ENCODE measurements around the gene TACC3.

TACC3 gene

DNA sequence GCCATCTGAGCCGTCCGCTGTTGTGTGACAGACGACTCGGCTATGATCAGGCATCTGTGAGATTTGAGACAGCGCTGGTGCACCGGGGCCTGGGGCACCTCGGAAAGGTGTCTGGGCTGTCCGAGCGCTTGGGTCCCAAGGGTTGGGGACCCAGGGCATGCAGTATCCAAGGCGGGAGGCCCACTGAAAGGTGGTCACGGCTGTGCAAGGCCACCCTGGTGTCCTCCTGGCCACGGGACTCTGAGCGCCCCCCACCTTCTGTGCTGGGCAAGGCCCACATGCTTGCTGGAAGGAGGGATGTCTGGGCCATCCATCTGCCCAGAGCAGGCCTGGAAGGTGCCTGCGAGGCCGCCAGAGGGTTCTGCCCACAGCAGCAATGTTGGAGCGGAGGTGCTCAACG lies 19.9 kb downstream of the TACC3 start:
- H3K36me3 Mint-ChIP-seq (ENCODE audit: low read depth) = peaks cover 50% of the 10 kb centered on the region
- H3K4me1 Mint-ChIP-seq (ENCODE audit: low read depth) = peaks cover 5% of the 10 kb centered on the region
- no peak overlapping the region for H3K4me3 Mint-ChIP-seq
- H3K27me3 Mint-ChIP-seq (ENCODE audit: low read depth) = no peaks in the 10 kb centered on the region
- H3K9me3 Mint-ChIP-seq = peaks cover 7% of the 10 kb centered on the region
- H3K27ac Mint-ChIP-seq = no peak overlapping the region

DNA sequence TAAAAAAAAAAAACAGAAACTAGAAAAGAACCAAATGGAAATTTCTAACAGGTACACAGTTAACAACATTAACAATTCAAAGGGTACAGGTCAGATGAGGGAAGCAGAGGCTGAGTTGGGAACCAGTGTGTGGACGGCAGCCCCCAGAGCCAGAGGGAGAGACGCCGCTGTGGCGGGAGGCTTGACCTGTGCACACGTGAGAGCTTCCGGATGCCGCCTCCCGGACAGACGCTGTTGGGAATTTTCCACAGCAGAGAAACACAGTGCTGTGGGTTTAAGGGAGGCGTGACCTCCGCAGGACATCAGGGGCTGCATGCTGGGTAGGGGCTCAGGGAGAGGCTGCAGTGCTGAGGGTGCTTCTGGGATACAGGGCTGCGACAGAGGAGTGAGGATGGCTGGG lies 22.2 kb downstream of the TACC3 start:
- peaks cover 4% of the 10 kb centered on the region for H3K9me3 Mint-ChIP-seq
- peaks cover 30% of the 10 kb centered on the region for H3K36me3 Mint-ChIP-seq (ENCODE audit: low read depth)
- no peak overlapping the region for H3K27ac Mint-ChIP-seq

DNA sequence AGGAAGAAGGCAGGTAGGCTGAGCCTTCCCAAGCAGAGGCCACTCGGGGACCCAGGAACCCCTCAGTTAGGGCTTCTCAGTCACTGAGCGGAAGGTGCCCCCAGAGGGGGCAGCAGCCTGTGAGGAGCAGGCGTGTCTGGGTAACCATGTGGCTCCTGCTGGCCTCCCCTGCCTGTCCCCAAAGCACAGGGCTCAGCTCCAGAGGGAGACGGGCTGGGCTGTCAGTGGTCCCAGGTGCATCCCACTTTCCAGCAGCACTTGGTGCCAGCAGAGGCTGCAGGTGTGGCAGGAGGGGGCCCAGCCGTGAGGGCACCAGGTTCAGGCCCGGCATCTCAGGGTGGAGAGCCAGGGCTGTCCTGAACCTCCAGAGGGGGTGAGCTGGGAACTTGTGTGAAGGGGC lies 22.7 kb downstream of the TACC3 start:
- H3K4me3 Mint-ChIP-seq = no peak overlapping the region
- H3K9me3 Mint-ChIP-seq = no peaks in the 10 kb centered on the region
- H3K27ac Mint-ChIP-seq = no peak overlapping the region
- H3K36me3 Mint-ChIP-seq (ENCODE audit: low read depth) = peaks cover 25% of the 10 kb centered on the region
- H3K4me1 Mint-ChIP-seq (ENCODE audit: low read depth) = peaks cover 2% of the 10 kb centered on the region
- no peaks in the 10 kb centered on the region for H3K27me3 Mint-ChIP-seq (ENCODE audit: low read depth)

More for the DNA sequence above, 22.2 kb downstream of the TACC3 start:
- Mint-ChIP-seq H3K4me1 (ENCODE audit: low read depth) (peaks cover 4% of the 10 kb centered on the region), H3K27me3 (ENCODE audit: low read depth) (no peaks in the 10 kb centered on the region), H3K4me3 (no peak overlapping the region)

DNA sequence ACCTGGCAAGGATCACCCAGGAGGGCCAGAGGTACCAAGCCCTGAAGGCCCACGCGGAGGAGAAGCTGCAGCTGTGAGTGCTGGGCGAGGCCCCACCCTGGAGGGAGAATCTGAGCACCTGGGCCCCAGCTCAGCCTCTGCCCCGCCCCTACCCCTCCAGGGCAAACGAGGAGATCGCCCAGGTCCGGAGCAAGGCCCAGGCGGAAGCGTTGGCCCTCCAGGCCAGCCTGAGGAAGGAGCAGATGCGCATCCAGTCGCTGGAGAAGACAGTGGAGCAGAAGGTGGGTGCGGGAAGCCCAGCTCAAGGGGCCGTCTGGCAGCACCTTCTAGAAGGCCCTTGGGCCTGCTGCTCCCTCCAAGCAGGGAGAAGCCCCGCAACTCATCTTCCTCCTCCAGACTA lies 23.2 kb downstream of the TACC3 start:
- no peak overlapping the region for H3K27ac Mint-ChIP-seq
- no peak overlapping the region for H3K4me3 Mint-ChIP-seq
- H3K9me3 Mint-ChIP-seq = no peaks in the 10 kb centered on the region
- peaks cover 2% of the 10 kb centered on the region for H3K4me1 Mint-ChIP-seq (ENCODE audit: low read depth)
- no peaks in the 10 kb centered on the region for H3K27me3 Mint-ChIP-seq (ENCODE audit: low read depth)
- H3K36me3 Mint-ChIP-seq (ENCODE audit: low read depth) = peaks cover 23% of the 10 kb centered on the region

DNA sequence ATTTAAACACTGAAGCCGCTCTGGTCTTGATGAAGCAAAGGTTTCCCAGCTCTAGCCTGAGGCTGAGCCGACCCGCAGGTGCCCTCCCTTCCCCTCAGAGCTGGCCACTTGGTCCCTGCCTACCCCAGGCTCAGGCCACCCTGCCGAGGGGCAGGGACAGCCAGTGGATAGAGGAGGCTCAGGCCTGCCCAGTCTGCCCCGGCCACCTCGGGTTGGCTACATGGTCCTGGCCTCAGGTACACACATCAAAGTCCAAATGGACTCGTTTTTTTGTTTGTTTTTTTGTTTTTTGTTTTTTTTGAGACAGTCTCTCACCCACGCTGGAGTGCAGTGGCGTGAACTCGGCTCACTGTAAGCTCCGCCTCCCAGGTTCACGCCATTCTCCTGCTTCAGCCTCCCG lies 23.8 kb downstream of the TACC3 start:
- Mint-ChIP-seq H3K27ac (no peak overlapping the region), H3K36me3 (ENCODE audit: low read depth) (peaks cover 23% of the 10 kb centered on the region), H3K4me1 (ENCODE audit: low read depth) (peaks cover 2% of the 10 kb centered on the region), H3K27me3 (ENCODE audit: low read depth) (no peaks in the 10 kb centered on the region), H3K4me3 (no peak overlapping the region), H3K9me3 (no peaks in the 10 kb centered on the region)

DNA sequence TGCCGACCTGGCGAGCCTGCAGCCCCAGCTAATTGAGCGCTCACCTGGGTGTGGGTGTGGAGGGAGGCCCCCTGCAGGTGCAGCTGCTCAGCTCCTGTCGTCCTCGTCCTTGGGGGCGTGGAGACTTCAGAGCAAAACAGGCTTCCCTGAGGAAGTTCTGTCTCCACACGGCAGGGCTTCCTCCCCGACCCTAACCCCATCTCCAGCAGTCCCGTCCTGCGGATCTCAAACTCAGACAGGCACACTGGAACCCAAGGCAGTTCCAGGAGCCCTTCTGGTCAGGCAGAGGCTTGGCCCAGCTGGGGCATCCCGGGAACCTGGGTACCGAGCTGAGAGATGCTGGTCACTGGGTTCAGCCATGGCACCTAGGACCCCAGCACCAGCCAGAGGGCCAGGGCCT lies 24.4 kb downstream of the TACC3 start:
- Mint-ChIP-seq H3K9me3 (no peaks in the 10 kb centered on the region), H3K36me3 (ENCODE audit: low read depth) (peaks cover 21% of the 10 kb centered on the region), H3K27ac (no peak overlapping the region), H3K4me3 (no peak overlapping the region), H3K4me1 (ENCODE audit: low read depth) (peaks cover 4% of the 10 kb centered on the region), H3K27me3 (ENCODE audit: low read depth) (no peaks in the 10 kb centered on the region)

DNA sequence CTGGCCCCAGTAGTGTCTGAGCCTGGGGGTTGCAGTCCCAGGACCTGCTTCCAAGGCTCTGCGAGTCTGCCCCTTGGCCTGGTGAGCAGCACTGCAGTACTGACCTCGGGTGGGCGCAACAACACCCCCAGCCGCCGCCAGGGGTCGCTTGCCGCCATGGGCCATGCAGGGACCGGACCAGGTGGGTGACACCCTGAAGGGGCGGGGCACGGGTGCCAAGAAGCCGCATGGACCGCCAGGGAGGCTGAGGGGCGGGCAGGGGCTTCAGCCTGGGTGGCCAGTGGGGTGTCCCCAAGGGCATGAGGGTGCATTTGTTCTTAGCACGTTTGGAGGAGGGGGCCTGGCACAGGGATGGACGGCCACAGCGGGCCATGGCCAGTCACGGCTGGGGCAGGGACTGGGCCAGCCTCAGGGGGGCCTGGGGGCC lies 25.0 kb downstream of the TACC3 start:
- Mint-ChIP-seq H3K9me3 (no peaks in the 10 kb centered on the region), H3K36me3 (ENCODE audit: low read depth) (peaks cover 18% of the 10 kb centered on the region), H3K4me1 (ENCODE audit: low read depth) (peaks cover 6% of the 10 kb centered on the region), H3K27me3 (ENCODE audit: low read depth) (no peaks in the 10 kb centered on the region), H3K4me3 (no peak overlapping the region), H3K27ac (no peak overlapping the region)

DNA sequence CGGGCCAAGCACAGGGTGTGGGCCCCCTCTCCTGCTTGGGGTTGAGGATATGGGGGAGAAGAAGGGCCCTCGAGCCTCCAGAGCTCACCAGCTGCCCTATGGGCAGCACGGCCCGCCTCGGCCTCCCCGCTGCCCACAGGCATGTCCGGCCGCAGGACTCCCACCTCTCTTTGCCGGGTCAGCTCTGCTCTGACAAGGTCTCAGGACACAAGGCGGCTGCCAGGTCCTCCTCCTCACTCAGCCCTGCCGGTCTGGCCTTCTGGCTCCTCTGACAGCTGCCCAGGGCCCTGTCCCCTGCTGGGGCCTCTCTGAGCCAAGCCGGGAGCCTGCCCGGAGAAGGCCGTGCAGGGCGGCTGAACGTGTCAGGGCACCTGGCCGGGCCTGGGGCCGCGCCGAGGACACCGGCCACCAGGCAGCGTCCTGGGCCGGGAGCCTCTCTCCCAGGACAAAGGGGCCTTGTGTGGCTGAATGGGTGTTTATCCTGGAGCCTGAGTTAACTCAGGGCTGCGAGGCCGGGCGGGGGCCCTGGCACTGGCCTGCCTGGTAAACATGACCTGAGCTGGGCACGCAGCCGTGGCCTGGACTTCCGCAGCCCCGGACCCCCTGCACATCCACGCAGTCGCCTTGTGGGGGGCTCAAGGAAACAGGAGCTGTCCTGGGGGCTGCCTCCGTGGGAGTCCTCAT lies 25.7 kb downstream of the TACC3 start:
- H3K36me3 Mint-ChIP-seq (ENCODE audit: low read depth) = peaks cover 12% of the 10 kb centered on the region
- H3K27ac Mint-ChIP-seq = no peak overlapping the region
- H3K4me3 Mint-ChIP-seq = no peak overlapping the region
- no peaks in the 10 kb centered on the region for H3K9me3 Mint-ChIP-seq
- H3K4me1 Mint-ChIP-seq (ENCODE audit: low read depth) = peaks cover 4% of the 10 kb centered on the region
- H3K27me3 Mint-ChIP-seq (ENCODE audit: low read depth) = no peaks in the 10 kb centered on the region

DNA sequence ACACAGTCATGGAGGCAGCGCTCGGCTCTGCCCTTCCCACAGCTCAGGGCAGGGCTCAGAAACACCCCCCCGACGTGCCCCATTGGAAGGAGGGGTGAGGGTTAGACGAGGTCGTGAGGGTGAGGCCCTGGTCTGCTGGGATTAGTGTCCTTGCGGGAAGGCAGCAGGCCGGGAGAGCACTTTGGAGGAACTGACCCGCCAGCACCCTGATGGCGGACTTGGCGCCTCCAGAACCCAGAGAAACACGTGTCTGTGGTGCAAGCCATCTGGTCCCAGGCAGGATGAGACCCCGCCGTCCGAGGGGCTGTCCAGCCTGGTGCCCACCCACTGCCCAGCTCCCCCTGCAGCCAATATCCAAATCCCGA lies 26.3 kb downstream of the TACC3 start:
- peaks cover 4% of the 10 kb centered on the region for H3K4me1 Mint-ChIP-seq (ENCODE audit: low read depth)
- no peaks in the 10 kb centered on the region for H3K9me3 Mint-ChIP-seq
- H3K27ac Mint-ChIP-seq = no peak overlapping the region
- H3K36me3 Mint-ChIP-seq (ENCODE audit: low read depth) = peaks cover 8% of the 10 kb centered on the region
- H3K4me3 Mint-ChIP-seq = no peak overlapping the region
- no peaks in the 10 kb centered on the region for H3K27me3 Mint-ChIP-seq (ENCODE audit: low read depth)

DNA sequence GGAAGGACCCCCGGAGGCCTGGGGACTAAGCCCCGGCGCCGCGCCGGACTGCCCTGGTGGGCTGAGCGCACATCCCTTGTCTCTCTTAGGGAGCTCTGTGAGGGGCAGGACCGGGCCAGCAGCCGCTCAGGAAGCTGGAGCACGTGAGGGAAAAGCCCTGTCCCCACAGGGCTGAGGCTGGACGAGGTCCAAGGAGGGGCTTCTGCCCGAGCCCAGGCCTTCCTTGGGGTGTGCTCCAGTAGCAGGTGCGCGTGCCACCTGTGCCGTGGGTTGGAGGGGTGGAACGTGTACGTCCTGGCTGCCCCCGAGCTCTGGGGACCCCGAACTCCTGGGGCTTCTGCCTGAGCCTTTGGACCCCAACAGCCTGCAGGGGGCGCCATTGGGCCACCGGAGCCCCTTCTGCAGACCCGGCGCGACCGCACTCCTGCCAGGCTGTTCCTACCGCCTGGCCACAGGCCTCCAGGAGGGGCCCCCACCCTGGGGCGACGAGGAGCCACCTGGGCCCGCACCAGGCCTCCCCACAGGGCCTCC lies 27.2 kb downstream of the TACC3 start:
- no peaks in the 10 kb centered on the region for H3K27me3 Mint-ChIP-seq (ENCODE audit: low read depth)
- no peak overlapping the region for H3K27ac Mint-ChIP-seq
- H3K4me1 Mint-ChIP-seq (ENCODE audit: low read depth) = peaks cover 4% of the 10 kb centered on the region
- H3K4me3 Mint-ChIP-seq = no peak overlapping the region
- peaks cover 6% of the 10 kb centered on the region for H3K36me3 Mint-ChIP-seq (ENCODE audit: low read depth)
- no peaks in the 10 kb centered on the region for H3K9me3 Mint-ChIP-seq

DNA sequence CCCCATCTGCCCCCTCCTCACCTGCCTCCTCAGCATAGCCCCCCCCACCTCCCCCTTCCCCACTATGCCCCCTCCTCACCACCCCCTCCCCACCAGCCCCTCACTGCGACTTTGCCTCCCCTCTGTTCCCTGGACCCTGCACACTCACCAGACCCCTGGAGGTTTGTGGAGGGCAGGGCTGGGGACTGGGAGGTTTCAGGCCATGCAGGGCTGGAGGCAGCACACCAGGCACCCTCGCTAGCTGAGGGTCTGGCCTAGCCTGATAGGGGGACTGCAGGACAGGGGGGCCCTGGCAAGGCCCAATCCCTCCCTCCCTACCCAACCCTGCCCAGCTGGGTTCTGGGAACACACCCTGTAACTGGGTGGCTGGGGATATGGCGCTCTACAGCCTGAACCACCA lies 28.0 kb downstream of the TACC3 start:
- Mint-ChIP-seq H3K4me3 (no peak overlapping the region), H3K9me3 (no peaks in the 10 kb centered on the region)

DNA sequence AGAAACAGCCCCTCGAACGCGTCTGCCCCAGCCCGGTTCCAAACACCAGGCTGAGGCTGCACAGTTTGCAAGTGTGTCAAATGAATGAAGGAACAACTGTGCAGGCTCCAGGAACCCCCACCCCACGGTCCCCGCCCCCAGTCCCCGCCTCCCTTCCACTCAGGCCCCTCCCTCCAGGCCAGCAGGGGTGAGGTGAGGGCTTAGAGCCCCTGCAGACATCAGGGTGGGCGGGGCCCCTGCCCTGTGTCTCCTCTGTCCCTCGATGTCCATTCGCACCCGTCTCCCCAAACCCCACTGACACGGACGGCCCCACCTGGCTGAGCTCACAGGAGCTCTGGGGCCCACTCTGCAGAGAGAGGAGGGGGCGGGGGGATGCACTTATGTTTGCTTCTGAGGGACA lies 28.5 kb downstream of the TACC3 start:
- no peaks in the 10 kb centered on the region for H3K27me3 Mint-ChIP-seq (ENCODE audit: low read depth)
- peaks cover 4% of the 10 kb centered on the region for H3K4me1 Mint-ChIP-seq (ENCODE audit: low read depth)
- no peaks in the 10 kb centered on the region for H3K9me3 Mint-ChIP-seq
- H3K4me3 Mint-ChIP-seq = no peak overlapping the region
- H3K27ac Mint-ChIP-seq = no peak overlapping the region
- no peaks in the 10 kb centered on the region for H3K36me3 Mint-ChIP-seq (ENCODE audit: low read depth)

More for the DNA sequence above, 28.0 kb downstream of the TACC3 start:
- Mint-ChIP-seq H3K36me3 (ENCODE audit: low read depth) (peaks cover 2% of the 10 kb centered on the region), H3K27ac (no peak overlapping the region), H3K27me3 (ENCODE audit: low read depth) (no peaks in the 10 kb centered on the region), H3K4me1 (ENCODE audit: low read depth) (peaks cover 4% of the 10 kb centered on the region)

DNA sequence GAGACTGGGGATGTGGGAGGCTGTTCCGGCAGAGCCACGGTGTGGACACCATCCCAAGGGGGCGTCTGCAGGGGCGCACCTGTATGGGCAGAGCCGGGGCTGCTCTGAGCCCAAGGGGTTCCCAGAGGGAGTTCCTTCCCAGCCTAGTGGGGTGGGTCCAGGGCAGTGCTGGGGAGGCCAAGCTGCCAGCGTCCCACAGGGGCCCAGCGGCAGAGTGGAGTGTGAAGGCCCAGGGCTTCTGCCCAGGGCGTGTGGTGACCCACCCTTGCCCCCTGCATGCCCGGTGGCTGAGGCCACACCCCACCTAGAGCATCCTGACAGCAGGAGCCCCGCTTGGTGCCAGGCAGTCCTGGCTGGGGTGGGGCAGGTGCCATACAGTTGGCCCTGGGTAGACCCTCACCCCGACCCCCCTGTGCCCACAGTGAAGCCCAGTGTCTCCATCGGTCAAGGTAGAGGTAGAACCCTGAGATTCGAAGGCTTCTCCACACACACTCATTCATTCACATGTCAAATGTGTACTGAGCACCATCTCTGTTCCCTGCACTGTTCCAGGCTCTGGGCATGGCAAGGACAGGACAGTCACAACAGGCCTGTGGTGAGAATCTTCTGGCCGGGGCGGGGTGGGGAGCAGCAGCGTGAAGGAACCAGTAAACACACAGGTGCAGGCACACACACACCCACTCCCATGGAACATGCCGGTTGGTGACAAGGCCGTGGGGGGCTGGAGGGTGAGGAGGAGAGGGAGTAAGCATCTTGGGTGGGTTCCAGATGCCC lies 29.2 kb downstream of the TACC3 start:
- Mint-ChIP-seq H3K9me3 (no peaks in the 10 kb centered on the region), H3K4me1 (ENCODE audit: low read depth) (peaks cover 4% of the 10 kb centered on the region), H3K4me3 (no peak overlapping the region), H3K27me3 (ENCODE audit: low read depth) (no peaks in the 10 kb centered on the region), H3K27ac (peak overlapping the region; percentile 19), H3K36me3 (ENCODE audit: low read depth) (no peaks in the 10 kb centered on the region)

DNA sequence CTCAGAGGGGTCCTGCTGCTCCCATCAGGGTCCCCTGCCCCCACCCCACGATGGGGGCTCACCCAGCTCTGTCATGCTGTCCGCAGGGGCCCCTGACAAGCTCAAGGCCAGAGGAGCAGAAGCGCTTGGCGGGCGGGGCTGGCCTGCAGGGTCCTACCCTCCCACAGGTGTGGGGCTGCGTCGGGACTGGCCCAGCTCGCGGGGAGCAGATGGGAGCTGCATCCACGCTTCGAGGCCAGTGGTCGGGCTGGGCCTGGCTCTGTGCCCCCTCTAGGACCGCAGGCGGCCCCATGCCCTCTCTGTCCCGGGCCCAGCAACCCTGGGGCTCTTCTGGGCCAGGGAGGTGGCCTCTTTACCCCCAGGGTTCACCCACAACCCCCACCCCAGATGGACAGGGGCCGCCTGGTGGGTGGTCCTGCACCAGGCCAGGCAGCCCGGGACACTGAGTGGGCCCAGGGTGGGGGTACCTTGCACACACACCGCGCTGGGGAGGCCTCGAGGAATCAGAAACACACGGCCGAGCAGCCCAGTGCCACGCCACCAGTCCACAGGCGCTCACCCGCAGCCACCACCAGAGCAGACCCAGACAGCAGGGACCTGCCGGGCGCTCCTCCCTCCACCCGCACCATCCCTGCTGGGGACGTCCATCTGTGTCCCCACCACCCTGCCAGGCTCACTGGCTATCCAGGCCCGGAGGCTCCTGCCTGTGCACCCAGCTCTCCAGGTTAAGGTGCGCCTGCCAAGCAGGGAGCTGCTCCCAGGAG lies 30.0 kb downstream of the TACC3 start:
- Mint-ChIP-seq H3K4me1 (ENCODE audit: low read depth) (peaks cover 4% of the 10 kb centered on the region), H3K9me3 (no peaks in the 10 kb centered on the region), H3K4me3 (no peak overlapping the region), H3K36me3 (ENCODE audit: low read depth) (no peaks in the 10 kb centered on the region), H3K27ac (no peak overlapping the region), H3K27me3 (ENCODE audit: low read depth) (no peaks in the 10 kb centered on the region)

DNA sequence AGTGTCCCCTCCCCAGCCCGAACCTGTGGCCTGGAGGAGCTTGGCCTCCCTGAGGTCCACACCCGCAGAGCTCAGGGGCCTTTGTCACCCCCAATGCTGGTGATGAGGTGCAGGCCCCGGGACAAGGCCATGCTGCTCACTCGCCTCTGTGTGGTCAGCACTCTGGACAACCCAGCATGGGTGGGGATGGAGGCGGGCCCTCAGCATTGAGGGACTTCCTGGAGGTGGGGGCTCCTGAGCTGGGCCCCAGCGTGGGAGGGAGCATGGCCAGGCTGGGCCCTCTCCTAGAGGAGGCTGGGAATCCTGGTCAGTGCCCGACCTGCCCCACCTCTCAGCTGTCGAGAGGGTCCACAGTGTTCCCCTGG lies 30.6 kb downstream of the TACC3 start:
- no peaks in the 10 kb centered on the region for H3K36me3 Mint-ChIP-seq (ENCODE audit: low read depth)
- peaks cover 4% of the 10 kb centered on the region for H3K4me1 Mint-ChIP-seq (ENCODE audit: low read depth)
- no peaks in the 10 kb centered on the region for H3K9me3 Mint-ChIP-seq
- no peak overlapping the region for H3K4me3 Mint-ChIP-seq
- H3K27me3 Mint-ChIP-seq (ENCODE audit: low read depth) = no peaks in the 10 kb centered on the region
- no peak overlapping the region for H3K27ac Mint-ChIP-seq
